ENCODE data around the gene CDCA3. TPM values are rescaled to one million over a fixed set of nuclear protein-coding genes. Genes with fewer than 3 reads are reported as not detected.

The CDCA3 gene
- total and polyA plus RNA-seq, 2 of the 13 experiments (the other 11 are each of a cell fraction or from before 2014, with no cell fraction given), result 32.7 to 56.5 TPM

DNA sequence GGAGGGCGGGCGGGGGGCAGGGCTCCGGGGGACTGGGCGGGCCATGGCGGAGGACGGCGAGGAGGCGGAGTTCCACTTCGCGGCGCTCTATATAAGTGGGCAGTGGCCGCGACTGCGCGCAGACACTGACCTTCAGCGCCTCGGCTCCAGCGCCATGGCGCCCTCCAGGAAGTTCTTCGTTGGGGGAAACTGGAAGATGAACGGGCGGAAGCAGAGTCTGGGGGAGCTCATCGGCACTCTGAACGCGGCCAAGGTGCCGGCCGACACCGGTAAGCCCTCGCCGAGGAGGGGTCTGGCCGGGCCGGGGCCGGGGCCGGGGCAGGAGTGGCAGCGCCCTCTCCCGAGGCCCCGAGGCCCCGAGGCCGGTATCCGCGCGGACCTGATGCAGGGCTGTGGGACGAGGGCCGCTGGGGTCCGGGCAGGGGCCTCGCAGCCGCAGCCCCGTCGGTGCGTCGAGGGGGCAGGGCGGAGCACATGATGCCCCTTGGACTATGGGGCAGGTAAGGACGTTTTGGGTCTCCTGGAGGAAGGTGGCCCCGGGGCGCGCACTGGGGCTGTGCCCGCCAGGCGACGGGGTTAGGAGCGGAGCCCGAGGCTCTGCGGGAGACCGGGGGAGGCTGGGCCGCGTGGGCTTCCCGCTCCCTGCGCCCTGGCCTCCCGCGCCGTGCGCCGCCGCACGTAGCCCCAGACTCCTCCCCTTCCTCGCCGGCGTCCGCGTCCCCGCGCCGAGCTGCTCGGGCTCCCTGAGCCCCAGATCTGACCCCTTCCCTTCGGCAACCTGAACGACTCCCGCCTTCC is 16.5 kb upstream of the CDCA3 start, which contains the start of gene TPI1 (continued):
- TF ChIP-seq KDM1A (CRISPR knock-in tag; IDR thresholded peaks at IDR 0.05), result no peak
- no peak for TF ChIP-seq CEBPB (IDR thresholded peaks at IDR 0.05; ENCODE audit: borderline replicate concordance, low read depth, low read length)
- peak; percentile 49; the same call in 1 of the 2 replicates for TF ChIP-seq ZNF205 (CRISPR knock-in tag; IDR thresholded peaks at IDR 0.05)
- TF ChIP-seq ZFP1 (CRISPR knock-in tag; IDR thresholded peaks at IDR 0.05), result no peak
- TF ChIP-seq NFRKB (IDR thresholded peaks at IDR 0.05), result no peak
- TF ChIP-seq ZFP90 (CRISPR knock-in tag; IDR thresholded peaks at IDR 0.05; ENCODE audit: borderline replicate concordance), result 0 out of 2 replicates have a peak, but pooled peaks have one; percentile 63
- no peak for TF ChIP-seq SCMH1 (CRISPR knock-in tag; IDR thresholded peaks at IDR 0.05; ENCODE audit: borderline replicate concordance)
- peak; percentile 24 for TF ChIP-seq RXRA (CRISPR knock-in tag; IDR thresholded peaks at IDR 0.05)
- TF ChIP-seq ZFX (CRISPR knock-in tag; IDR thresholded peaks at IDR 0.05; ENCODE audit: low read depth), result peak; percentile 59
- TF ChIP-seq ZNF138 (CRISPR knock-in tag; IDR thresholded peaks at IDR 0.05; ENCODE audit: low read depth), result peak; percentile 83; the same call in 1 of the 2 replicates
- no peak; the same call in 1 of the 2 replicates for TF ChIP-seq ZNF251 (CRISPR knock-in tag; IDR thresholded peaks at IDR 0.05)
- no peak for TF ChIP-seq ZMYM2 (CRISPR knock-in tag; IDR thresholded peaks at IDR 0.05)
- TF ChIP-seq ZNF792 (CRISPR knock-in tag; IDR thresholded peaks at IDR 0.05), result peak; percentile 82
- TF ChIP-seq MAF1 (CRISPR knock-in tag; IDR thresholded peaks at IDR 0.05; ENCODE audit: borderline replicate concordance), result peak; percentile 66; the same call in 1 of the 2 replicates
- TF ChIP-seq RAD21 (CRISPR knock-in tag; IDR thresholded peaks at IDR 0.05), result peak; percentile 59
- peak; percentile 77 for TF ChIP-seq AGO1 (IDR thresholded peaks at IDR 0.05; ENCODE audit: low read depth, low read length, poor library complexity, severe bottlenecking)
- TF ChIP-seq ZNF296 (CRISPR knock-in tag; conservative IDR thresholded peaks at IDR 0.05), result 0 out of 2 replicates have a peak, but pooled peaks have one; percentile 36
- no peak for TF ChIP-seq JUND (CRISPR knock-in tag; IDR thresholded peaks at IDR 0.05)
- no peak for TF ChIP-seq ZNF274 (CRISPR knock-in tag; IDR thresholded peaks at IDR 0.05)
- TF ChIP-seq HNRNPUL1 (IDR thresholded peaks at IDR 0.05; ENCODE audit: low read depth, low read length), result no peak
- no peak for TF ChIP-seq FOXK2 (IDR thresholded peaks at IDR 0.05)
- no peak for TF ChIP-seq MATR3 (CRISPR knock-in tag; IDR thresholded peaks at IDR 0.05)
- TF ChIP-seq, protein P1, sequence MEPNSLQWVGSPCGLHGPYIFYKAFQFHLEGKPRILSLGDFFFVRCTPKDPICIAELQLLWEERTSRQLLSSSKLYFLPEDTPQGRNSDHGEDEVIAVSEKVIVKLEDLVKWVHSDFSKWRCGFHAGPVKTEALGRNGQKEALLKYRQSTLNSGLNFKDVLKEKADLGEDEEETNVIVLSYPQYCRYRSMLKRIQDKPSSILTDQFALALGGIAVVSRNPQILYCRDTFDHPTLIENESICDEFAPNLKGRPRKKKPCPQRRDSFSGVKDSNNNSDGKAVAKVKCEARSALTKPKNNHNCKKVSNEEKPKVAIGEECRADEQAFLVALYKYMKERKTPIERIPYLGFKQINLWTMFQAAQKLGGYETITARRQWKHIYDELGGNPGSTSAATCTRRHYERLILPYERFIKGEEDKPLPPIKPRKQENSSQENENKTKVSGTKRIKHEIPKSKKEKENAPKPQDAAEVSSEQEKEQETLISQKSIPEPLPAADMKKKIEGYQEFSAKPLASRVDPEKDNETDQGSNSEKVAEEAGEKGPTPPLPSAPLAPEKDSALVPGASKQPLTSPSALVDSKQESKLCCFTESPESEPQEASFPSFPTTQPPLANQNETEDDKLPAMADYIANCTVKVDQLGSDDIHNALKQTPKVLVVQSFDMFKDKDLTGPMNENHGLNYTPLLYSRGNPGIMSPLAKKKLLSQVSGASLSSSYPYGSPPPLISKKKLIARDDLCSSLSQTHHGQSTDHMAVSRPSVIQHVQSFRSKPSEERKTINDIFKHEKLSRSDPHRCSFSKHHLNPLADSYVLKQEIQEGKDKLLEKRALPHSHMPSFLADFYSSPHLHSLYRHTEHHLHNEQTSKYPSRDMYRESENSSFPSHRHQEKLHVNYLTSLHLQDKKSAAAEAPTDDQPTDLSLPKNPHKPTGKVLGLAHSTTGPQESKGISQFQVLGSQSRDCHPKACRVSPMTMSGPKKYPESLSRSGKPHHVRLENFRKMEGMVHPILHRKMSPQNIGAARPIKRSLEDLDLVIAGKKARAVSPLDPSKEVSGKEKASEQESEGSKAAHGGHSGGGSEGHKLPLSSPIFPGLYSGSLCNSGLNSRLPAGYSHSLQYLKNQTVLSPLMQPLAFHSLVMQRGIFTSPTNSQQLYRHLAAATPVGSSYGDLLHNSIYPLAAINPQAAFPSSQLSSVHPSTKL (CRISPR knock-in tag; IDR thresholded peaks at IDR 0.05), result no peak
- TF ChIP-seq, protein P2, sequence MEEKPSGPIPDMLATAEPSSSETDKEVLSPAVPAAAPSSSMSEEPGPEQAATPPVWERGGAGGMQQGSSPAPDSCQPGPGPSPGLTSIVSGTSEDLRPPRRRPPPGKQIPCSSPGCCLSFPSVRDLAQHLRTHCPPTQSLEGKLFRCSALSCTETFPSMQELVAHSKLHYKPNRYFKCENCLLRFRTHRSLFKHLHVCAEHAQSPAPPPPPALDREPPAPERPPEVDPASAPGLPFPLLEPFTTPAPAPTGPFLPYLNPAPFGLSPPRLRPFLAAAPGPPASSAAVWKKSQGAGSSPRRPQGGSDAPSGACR (CRISPR knock-in tag; IDR thresholded peaks at IDR 0.05), result no peak
- no peak for TF ChIP-seq ATM (IDR thresholded peaks at IDR 0.05; ENCODE audit: borderline replicate concordance)
- no peak for TF ChIP-seq SP2 (CRISPR knock-in tag; IDR thresholded peaks at IDR 0.05)
- no peak; the same call in 1 of the 2 replicates for TF ChIP-seq MXD4 (CRISPR knock-in tag; IDR thresholded peaks at IDR 0.05)
- peak; percentile 91 for TF ChIP-seq ZMAT3 (CRISPR knock-in tag; conservative IDR thresholded peaks at IDR 0.05)
- TF ChIP-seq ZNF496 (CRISPR knock-in tag; IDR thresholded peaks at IDR 0.05; ENCODE audit: insufficient replicate concordance), result no peak

All from HepG2 (cell line).